B cell (primary cell): Measurements from ENCODE around the gene GRK5. TPM values are rescaled to one million over a fixed set of nuclear protein-coding genes. Genes with fewer than 3 reads are reported as not detected.

Experiments
- ATAC-seq: fragments of 200-7000 bp; cut with Tn5 transposase; one replicate; pipeline ENCODE4 v1.10.0; 2021; ENCODE audit warnings: low read depth, mild to moderate bottlenecking, moderate number of reproducible peaks, moderate library complexity
- CTCF ChIA-PET: fragments of 350-600 bp; sonication (Branson Sonifier 250); formaldehyde crosslinking; loops from one replicate; lab custom pipeline; 2021; ENCODE audit warnings: antibody characterized with exemption, inconsistent platforms; lab: Charles Lee
- POLR2A ChIA-PET: fragments of 350-600 bp; sonication (Branson Sonifier 250); formaldehyde crosslinking; loops from one replicate; lab custom pipeline; 2021; ENCODE audit warnings: antibody characterized with exemption; lab: Charles Lee
- DNase-seq: peaks from one replicate; pipeline ENCODE4 v3.0.0; 2013
- H2AFZ ChIP-seq: 2 replicates; pipeline ENCODE4 v1.6.1; 2012; ENCODE audit warnings: mild to moderate bottlenecking, low read depth, low read length; ENCODE audit not compliant: insufficient read depth, poor library complexity, severe bottlenecking
- H3K27ac ChIP-seq, 2 donors: 1 replicate in 1 of 2; 2 replicates in 1 of 2; pipeline ENCODE4 v1.5.1; 2012 to 2013; ENCODE audit warnings: low read length in 2 of 2, mild to moderate bottlenecking in 2 of 2, moderate library complexity in 1 of 2
- H3K27me3 ChIP-seq, 4 experiments: fragments of 200-600 bp in 1 of 4; sonication (generic) in 1 of 4; replicated peaks in 1 of 4; 1 replicate in 2 of 4; 2 replicates in 2 of 4; pipeline versions ENCODE4 v1.6.1 to v1.7.0; 2013 to 2016; ENCODE audit warnings: low read length in 3 of 4, mild to moderate bottlenecking in 2 of 4, mixed read lengths in 1 of 4, moderate library complexity in 1 of 4; ENCODE audit not compliant: insufficient read depth in 4 of 4, control insufficient read depth in 3 of 4; ENCODE audit errors: control extremely low read depth in 1 of 4
- H3K36me3 ChIP-seq, 2 experiments: replicated peaks in 1 of 2; 1 replicate in 1 of 2; 2 replicates in 1 of 2; pipeline versions ENCODE4 v1.6.1 to v1.7.1; 2013; ENCODE audit warnings: low read length in 1 of 2; ENCODE audit not compliant: insufficient read depth in 2 of 2, control insufficient read depth in 1 of 2; ENCODE audit errors: control extremely low read depth in 1 of 2, extremely low read depth in 1 of 2
- H3K4me1 ChIP-seq, 2 donors: fragments of 200-600 bp in 1 of 2; sonication (generic) in 1 of 2; 1 replicate in 1 of 2; 2 replicates in 1 of 2; pipeline versions ENCODE4 v1.5.1 to v1.6.1; 2013 to 2017; ENCODE audit warnings: low read length in 2 of 2; ENCODE audit not compliant: control insufficient read depth in 2 of 2, insufficient read depth in 2 of 2
- H3K4me2 ChIP-seq: replicated peaks from 2 replicates; pipeline ENCODE3; 2012; ENCODE audit warnings: mild to moderate bottlenecking, low read depth, low read length; ENCODE audit not compliant: poor library complexity, severe bottlenecking
- H3K4me3 ChIP-seq, 5 experiments: fragments of 200-600 bp in 1 of 5; sonication (generic) in 1 of 5; 1 replicate in 3 of 5; 2 replicates in 2 of 5; pipeline versions ENCODE4 v1.5.1 to v1.7.0; 2011 to 2016; ENCODE audit warnings: low read length in 4 of 5, mild to moderate bottlenecking in 4 of 5, low read depth in 2 of 5, control low read depth in 1 of 5, moderate library complexity in 1 of 5; ENCODE audit not compliant: insufficient read depth in 1 of 5; ENCODE audit errors: control extremely low read depth in 1 of 5, extremely low read depth in 1 of 5
- H3K79me2 ChIP-seq: fragments of 200-600 bp; sonication (generic); one replicate; pipeline ENCODE4 v1.6.0; 2016; ENCODE audit warnings: low read length; ENCODE audit not compliant: control insufficient read depth, insufficient read depth
- H3K9ac ChIP-seq: fragments of 200-600 bp; sonication (generic); 2 replicates; pipeline ENCODE4 v1.6.1; 2017; ENCODE audit warnings: mild to moderate bottlenecking, low read length, moderate library complexity
- H3K9me3 ChIP-seq, 3 donors: one replicate each; pipeline versions ENCODE4 v1.6.1 to v1.7.1; 2013; ENCODE audit warnings: low read length in 2 of 3; ENCODE audit not compliant: control insufficient read depth in 2 of 3, insufficient read depth in 1 of 3; ENCODE audit errors: control extremely low read depth in 1 of 3
- H4K20me1 ChIP-seq: 2 replicates; pipeline ENCODE4 v1.6.0; 2012; ENCODE audit warnings: mild to moderate bottlenecking, low read length; ENCODE audit not compliant: insufficient read depth, control insufficient read depth, poor library complexity, severe bottlenecking
- H3K27ac Mint-ChIP-seq: one replicate; pipeline ENCODE4 v1.8.0; 2021; ENCODE audit warnings: mixed read lengths
- H3K27me3 Mint-ChIP-seq: one replicate; pipeline ENCODE4 v1.8.0; 2021; ENCODE audit warnings: mixed read lengths
- H3K4me1 Mint-ChIP-seq: one replicate; pipeline ENCODE4 v1.8.0; 2021; ENCODE audit warnings: mixed read lengths
- H3K4me3 Mint-ChIP-seq: one replicate; pipeline ENCODE4 v1.8.0; 2021; ENCODE audit warnings: mixed read lengths
- H3K9me3 Mint-ChIP-seq: one replicate; pipeline ENCODE4 v1.8.0; 2022; ENCODE audit warnings: mixed read lengths; ENCODE audit not compliant: insufficient read depth
- EZH2 ChIP-seq: IDR thresholded peaks from 2 replicates; pipeline ENCODE4 v1.6.1; 2012; ENCODE audit warnings: borderline replicate concordance, low read depth, mild to moderate bottlenecking, moderate library complexity, low read length; ENCODE audit not compliant: insufficient read depth, poor library complexity, severe bottlenecking
- WGBS: methylation state at CpG from one replicate; pipeline ENCODE4 v1.1.5; 2013; ENCODE audit warnings: missing lambda C conversion rate; ENCODE audit not compliant: insufficient coverage; 5-methylcytosine and 5-hydroxymethylcytosine counted together
- intact Hi-C: fragments of 100-400 bp; cut with micrococcal nuclease; formaldehyde crosslinking; loops from one replicate; pipeline ENCODE4 v1.10.0; 2022
- polyA plus RNA-seq: library from polyadenylated mRNA; depleted of rRNA; stranded (reverse); fragments of >200 nt; gene quantifications from 2 replicates; pipeline ENCODE4 v1.2.3, GENCODE V29; 2012
- total RNA-seq, 2 donors: library from RNA; stranded (reverse); fragments of 120-200 nt in 1 of 2; gene quantifications; 1 replicate in 1 of 2; 2 replicates in 1 of 2; pipeline versions ENCODE4 v1.2.3 to v1.2.4, GENCODE V29; 2013 to 2022
- TF ChIP-seq, protein P1 (sequence below): fragments of 200-600 bp; IDR thresholded peaks from one replicate; pipeline ENCODE4 v1.8.0; 2022; ENCODE audit warnings: antibody characterized with exemption, mild to moderate bottlenecking

GRK5 gene
- total and polyA plus RNA-seq, 2 donors (not counting 1 experiment from before 2014, with no cell fraction given), result 21.9 to 54.8 TPM

GRCh38 chr10:119370972-119371703 lies 163.8 kb downstream of the GRK5 start:
- H3K4me3 ChIP-seq, result peak overlapping the region in 1 of 5 experiments; percentile 58
- Mint-ChIP-seq H3K27me3 (no peaks in the 10 kb centered on the region), H3K27ac (peak overlapping the region; percentile 97), H3K4me1 (peaks cover 84% of the 10 kb centered on the region), H3K4me3 (peak overlapping the region; percentile 53), H3K9me3 (peaks cover 5% of the 10 kb centered on the region)
- H3K9ac ChIP-seq, result no peak overlapping the region
- CTCF ChIA-PET, result interaction anchor here (0.7 to 2.2 kb wide), 7 partner anchors 45 to 164 kb away, joined by 3 to 14 read pairs (median 4); partner anchors contain the start of gene GRK5
- no peaks in the 10 kb centered on the region for H4K20me1 ChIP-seq
- peaks cover 0 to 7% (median 6%) of the 10 kb centered on the region in 3 donors for H3K9me3 ChIP-seq
- TF ChIP-seq, protein P1, sequence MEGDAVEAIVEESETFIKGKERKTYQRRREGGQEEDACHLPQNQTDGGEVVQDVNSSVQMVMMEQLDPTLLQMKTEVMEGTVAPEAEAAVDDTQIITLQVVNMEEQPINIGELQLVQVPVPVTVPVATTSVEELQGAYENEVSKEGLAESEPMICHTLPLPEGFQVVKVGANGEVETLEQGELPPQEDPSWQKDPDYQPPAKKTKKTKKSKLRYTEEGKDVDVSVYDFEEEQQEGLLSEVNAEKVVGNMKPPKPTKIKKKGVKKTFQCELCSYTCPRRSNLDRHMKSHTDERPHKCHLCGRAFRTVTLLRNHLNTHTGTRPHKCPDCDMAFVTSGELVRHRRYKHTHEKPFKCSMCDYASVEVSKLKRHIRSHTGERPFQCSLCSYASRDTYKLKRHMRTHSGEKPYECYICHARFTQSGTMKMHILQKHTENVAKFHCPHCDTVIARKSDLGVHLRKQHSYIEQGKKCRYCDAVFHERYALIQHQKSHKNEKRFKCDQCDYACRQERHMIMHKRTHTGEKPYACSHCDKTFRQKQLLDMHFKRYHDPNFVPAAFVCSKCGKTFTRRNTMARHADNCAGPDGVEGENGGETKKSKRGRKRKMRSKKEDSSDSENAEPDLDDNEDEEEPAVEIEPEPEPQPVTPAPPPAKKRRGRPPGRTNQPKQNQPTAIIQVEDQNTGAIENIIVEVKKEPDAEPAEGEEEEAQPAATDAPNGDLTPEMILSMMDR, result no peak
- no peak for TF ChIP-seq EZH2
- peaks cover 80% of the 10 kb centered on the region for H3K79me2 ChIP-seq
- DNase-seq (no peak), ATAC-seq (no peak)
- peaks cover 62 to 66% of the 10 kb centered on the region in 2 donors for H3K4me1 ChIP-seq
- no peaks in the 10 kb centered on the region for H3K27me3 ChIP-seq
- H3K4me2 ChIP-seq, result peak overlapping the region; percentile 68
- H2AFZ ChIP-seq, result no peak overlapping the region
- POLR2A ChIA-PET, result interaction anchor here (0.6 to 1.5 kb wide), 4 partner anchors 24 to 102 kb away, joined by 3 to 4 read pairs (median 3); no protein-coding TSS in a partner anchor
- H3K27ac ChIP-seq, result peak overlapping the region in 1 of 2 donors; percentile 75
- WGBS, result 64% methylated on average over 16 of the region's 24 CpGs
- peaks cover 0 to 4% of the 10 kb centered on the region in 2 experiments for H3K36me3 ChIP-seq
- intact Hi-C loops, result no loop called here
